H1 (cell line): ENCODE results near the gene SMG7. TPM values are rescaled to one million over a fixed set of nuclear protein-coding genes. Genes with fewer than 3 reads are reported as not detected.

Experiments used
- CHD7 ChIP-seq: fragments of 300-600 bp; sonication (generic); IDR thresholded peaks from 2 replicates; pipeline ENCODE4 v1.7.1; 2012; ENCODE audit warnings: low read length, moderate library complexity, mild to moderate bottlenecking, inconsistent platforms; ENCODE audit not compliant: insufficient replicate concordance
- CTCF ChIP-seq, 3 experiments: IDR thresholded peaks; 1 replicate in 2 of 3; 2 replicates in 1 of 3; pipeline versions ENCODE4 v1.5.1 to v1.6.1; 2011; ENCODE audit warnings: low read length in 3 of 3, mild to moderate bottlenecking in 3 of 3, inconsistent platforms in 2 of 3, low read depth in 1 of 3, moderate library complexity in 1 of 3; ENCODE audit not compliant: insufficient read depth in 1 of 3; ENCODE audit errors: control extremely low read depth in 1 of 3
- HDAC6 ChIP-seq: IDR thresholded peaks from one replicate; pipeline ENCODE4 v1.7.1; 2012; ENCODE audit warnings: low read depth, mild to moderate bottlenecking, inconsistent platforms, low read length, moderate library complexity
- KDM1A ChIP-seq: fragments of 200-600, 300-600 bp; sonication (generic); IDR thresholded peaks from 2 replicates; pipeline ENCODE4 v1.7.1; 2016; ENCODE audit warnings: mild to moderate bottlenecking, low read length, borderline replicate concordance
- KDM4A ChIP-seq: IDR thresholded peaks from one replicate; pipeline ENCODE4 v1.7.1; 2012; ENCODE audit warnings: low read depth, mild to moderate bottlenecking, moderate library complexity, low read length, inconsistent platforms; ENCODE audit not compliant: severe bottlenecking
- POLR2AphosphoS5 ChIP-seq: IDR thresholded peaks from 2 replicates; pipeline ENCODE4 v1.6.1; 2011; ENCODE audit warnings: low read depth, low read length
- RFX5 ChIP-seq: IDR thresholded peaks from 2 replicates; pipeline ENCODE4 v1.6.1; 2011; ENCODE audit warnings: low read depth, low read length, improper control_type of control experiment, borderline replicate concordance
- SIN3A ChIP-seq, 2 experiments: IDR thresholded peaks in 1 of 2; conservative IDR thresholded peaks in 1 of 2; 2 replicates each; pipeline ENCODE4 v1.6.1; 2011 to 2012; ENCODE audit warnings: low read length in 2 of 2, improper control_type of control experiment in 1 of 2, low read depth in 1 of 2, mild to moderate bottlenecking in 1 of 2
- TCF12 ChIP-seq: IDR thresholded peaks from 2 replicates; pipeline ENCODE4 v1.6.1; 2011; ENCODE audit warnings: low read depth, mild to moderate bottlenecking, low read length
- polyA plus RNA-seq, 7 experiments: library from polyadenylated mRNA; depleted of rRNA in 3 of 7; stranded (reverse) in 5 of 7; unstranded in 2 of 7; fragments of >200 nt in 5 of 7; fragments of 200-250 nt in 2 of 7; gene quantifications; 1 replicate in 5 of 7; 2 replicates in 1 of 7; 4 replicates in 1 of 7; pipeline versions ENCODE4 v1.2.1 to v1.2.3, GENCODE V29; 2011 to 2013; ENCODE audit warnings: missing spikeins in 2 of 7, mixed read lengths in 2 of 7
- total RNA-seq: library from RNA; stranded (reverse); fragmentation: NEBNext Ultra II Directional; extraction: Animal tissue kit (Norgen Biotek cat#: 25700); gene quantifications from 2 replicates; pipeline ENCODE4 v1.2.1, GENCODE V29; 2021

SMG7 gene
- total and polyA plus RNA-seq, 2 of the 8 experiments (the other 6 are each of a cell fraction or from before 2014, with no cell fraction given) = 39.3 to 65.6 TPM

- TF ChIP-seq CHD7 (no peak), CTCF (IDR thresholded peaks at IDR 0.05; ENCODE audit: control extremely low read depth in 1 of 3, insufficient read depth in 1 of 3, low read depth in 1 of 3, low read length in 3 of 3) (no peak), SIN3A (conservative IDR thresholded peaks at IDR 0.05 in 1 of 2, IDR thresholded peaks at IDR 0.05 in 1 of 2; ENCODE audit: low read depth in 1 of 2, low read length in 2 of 2) (no peak), POLR2AphosphoS5 (no peak), KDM1A (no peak), KDM4A (no peak), TCF12 (no peak), HDAC6 (no peak), RFX5 (no peak)
Measured at GRCh38 chr1:183562701-183563100, 90.4 kb downstream of the SMG7 start (continued).
